ENCODE data around the gene HEATR5A. TPM values are rescaled to one million over a fixed set of nuclear protein-coding genes. Genes with fewer than 3 reads are reported as not detected.

HEATR5A gene
- total RNA-seq = 31.5 and 34.5 TPM in 2 replicates

GRCh38 chr14:31420319-31421111, at the start of gene HEATR5A:
HEATR5A (minus strand) TSS chr14:31420550; CDS start chr14:31402975, 17,575 bp downstream.

GRCh38 chr14:31456841-31457664, 36.7 kb upstream of the HEATR5A start, which contains the start of gene DTD2:
DTD2 (minus strand) TSS chr14:31457506; CDS start chr14:31457393, 113 bp downstream.

Other genes starting within 250 kb of the HEATR5A start
- 303 and 351 TPM in 2 replicates for gene HECTD1, start 212.8 kb downstream of the HEATR5A start, total RNA-seq
- 19.3 and 29.0 TPM in 2 replicates for gene DTD2, start 37.0 kb upstream of the HEATR5A start, total RNA-seq
- gene GPR33, start 67.5 kb upstream of the HEATR5A start, total RNA-seq = not detected in 2 replicates
- gene NUBPL, start 140.9 kb upstream of the HEATR5A start, total RNA-seq = 3.6 and 5.8 TPM in 2 replicates

All from dermis lymphatic vessel endothelial cell (primary cell).